Stimulated activated naive CD8-positive, alpha-beta T cell treated with anti-CD3 and anti-CD28 coated beads, Interleukin-15, Interleukin-2, amounts not matched to agents 100 ng/mL and 50 ng/mL, for 24 hours (primary cell): ENCODE results near the gene SLC10A6.

Experiments
- H3K27ac Mint-ChIP-seq: one replicate; pipeline ENCODE4 v1.8.0; 2021; ENCODE audit warnings: mild to moderate bottlenecking, mixed read lengths
- H3K27me3 Mint-ChIP-seq: one replicate; pipeline ENCODE4 v1.8.0; 2021; ENCODE audit warnings: mixed read lengths
- H3K36me3 Mint-ChIP-seq: one replicate; pipeline ENCODE4 v1.8.0; 2021; ENCODE audit warnings: low read depth, mixed read lengths
- H3K4me1 Mint-ChIP-seq: one replicate; pipeline ENCODE4 v1.8.0; 2021; ENCODE audit warnings: low read depth, mixed read lengths
- H3K4me3 Mint-ChIP-seq: one replicate; pipeline ENCODE4 v1.8.0; 2021; ENCODE audit warnings: mild to moderate bottlenecking, mixed read lengths
- H3K9me3 Mint-ChIP-seq: one replicate; pipeline ENCODE4 v1.8.0; 2021; ENCODE audit warnings: mixed read lengths

The SLC10A6 gene

DNA sequence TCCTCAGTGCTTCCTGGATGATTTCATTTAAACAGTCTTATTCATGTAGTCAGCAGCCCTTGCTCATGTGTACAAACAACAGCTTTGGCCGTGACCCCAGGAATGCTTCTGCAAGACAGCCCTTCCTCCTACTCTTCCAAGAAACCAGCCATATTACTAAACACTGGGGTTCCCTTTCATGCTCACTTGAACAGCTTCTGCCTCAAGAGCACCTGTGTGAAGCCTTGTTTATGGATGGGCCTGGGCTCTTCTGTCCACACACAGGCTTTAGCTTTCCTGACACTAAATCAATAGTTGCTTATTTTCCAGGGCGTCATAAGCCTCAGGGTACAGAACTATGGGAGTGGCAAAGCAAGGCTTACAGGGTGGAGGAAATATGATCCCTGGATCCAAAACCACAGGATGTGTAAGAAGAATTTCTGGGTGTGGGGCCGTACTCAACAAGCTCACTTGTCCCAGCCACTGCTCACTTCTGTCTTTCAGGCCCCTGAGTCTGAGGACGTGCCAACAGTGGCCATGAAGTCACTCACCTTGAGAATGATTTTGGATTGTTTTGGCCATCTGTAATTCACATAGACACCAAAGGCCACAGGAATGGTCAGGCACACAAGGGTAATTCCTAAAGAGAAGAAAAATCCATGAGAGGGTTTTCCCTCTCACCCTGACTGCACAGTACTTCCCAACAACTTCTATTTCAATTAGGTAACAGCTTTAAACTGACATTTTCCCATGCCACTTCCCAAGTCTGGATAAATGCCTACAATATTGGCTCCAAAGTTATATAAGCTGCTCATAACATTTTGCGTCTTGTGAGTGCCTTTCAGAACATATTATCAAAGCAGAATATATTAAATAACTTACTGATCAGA is 17.7 kb downstream of the SLC10A6 start:
- Mint-ChIP-seq H3K9me3 (no peaks in the 10 kb centered on the region), H3K36me3 (no peaks in the 10 kb centered on the region), H3K4me3 (no peak overlapping the region), H3K4me1 (no peaks in the 10 kb centered on the region), H3K27ac (no peak overlapping the region), H3K27me3 (no peaks in the 10 kb centered on the region)

DNA sequence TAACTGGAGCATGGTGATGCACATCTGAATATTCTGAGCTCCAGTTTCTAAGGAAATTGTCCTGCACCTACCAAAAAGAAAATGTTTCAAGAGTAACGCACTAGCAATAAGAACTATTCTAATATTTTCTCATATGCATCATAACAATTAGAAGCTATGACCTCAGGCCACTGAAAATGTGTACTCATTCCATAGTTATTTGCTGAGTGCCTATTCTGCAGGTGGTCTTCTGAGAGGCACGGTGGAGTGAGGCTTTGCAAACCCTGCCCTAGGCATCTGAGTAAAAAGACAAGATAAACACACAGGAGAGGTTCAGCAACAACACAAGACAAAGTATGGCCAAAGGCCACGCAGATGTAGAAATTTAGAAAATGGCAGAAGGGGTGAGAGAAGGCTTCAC is 23.7 kb downstream of the SLC10A6 start:
- H3K4me1 Mint-ChIP-seq = no peaks in the 10 kb centered on the region
- H3K9me3 Mint-ChIP-seq = no peaks in the 10 kb centered on the region
- no peak overlapping the region for H3K27ac Mint-ChIP-seq
- no peak overlapping the region for H3K4me3 Mint-ChIP-seq
- H3K27me3 Mint-ChIP-seq = no peaks in the 10 kb centered on the region
- H3K36me3 Mint-ChIP-seq = no peaks in the 10 kb centered on the region

DNA sequence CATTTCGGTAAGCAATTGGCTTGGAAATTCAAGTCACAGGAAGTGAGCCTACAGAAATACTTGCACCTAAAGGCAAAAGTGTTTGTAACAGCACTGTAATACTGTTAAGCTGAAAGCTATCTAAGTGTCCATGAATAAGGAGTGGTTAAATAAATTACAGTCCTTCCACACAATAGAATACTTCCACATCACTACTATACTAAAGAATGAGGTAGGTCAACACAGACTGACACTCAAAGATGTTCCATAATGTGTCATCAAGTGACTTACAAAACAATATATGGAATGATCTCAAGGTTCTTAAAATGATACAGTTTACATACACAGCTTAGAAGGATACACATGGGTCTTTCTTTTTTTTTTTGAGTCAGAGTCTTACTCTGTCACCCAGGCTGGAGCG is 27.0 kb downstream of the SLC10A6 start:
- H3K36me3 Mint-ChIP-seq = no peaks in the 10 kb centered on the region
- no peak overlapping the region for H3K4me3 Mint-ChIP-seq
- no peaks in the 10 kb centered on the region for H3K27me3 Mint-ChIP-seq
- H3K4me1 Mint-ChIP-seq = no peaks in the 10 kb centered on the region
- H3K27ac Mint-ChIP-seq = no peak overlapping the region
- no peaks in the 10 kb centered on the region for H3K9me3 Mint-ChIP-seq

DNA sequence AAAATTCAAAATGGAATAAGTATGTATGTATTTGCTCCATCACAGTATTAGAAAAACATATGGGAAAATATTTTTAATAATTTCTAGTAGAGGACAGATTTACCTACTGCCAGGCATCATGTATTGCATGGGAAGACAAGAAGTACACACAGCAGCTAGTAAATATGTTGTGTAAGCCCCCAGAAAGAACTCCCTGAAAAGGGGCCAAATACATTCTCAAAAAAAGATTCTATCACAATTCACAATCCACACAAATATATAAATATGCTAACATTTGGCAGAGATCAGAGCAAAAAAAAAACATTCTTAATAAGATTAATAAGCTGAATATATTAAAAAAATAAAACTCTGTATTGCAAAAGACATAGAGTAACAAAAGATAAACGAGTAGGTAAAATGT is 28.0 kb downstream of the SLC10A6 start:
- H3K9me3 Mint-ChIP-seq = no peaks in the 10 kb centered on the region
- no peak overlapping the region for H3K4me3 Mint-ChIP-seq
- H3K4me1 Mint-ChIP-seq = no peaks in the 10 kb centered on the region
- H3K36me3 Mint-ChIP-seq = no peaks in the 10 kb centered on the region
- no peaks in the 10 kb centered on the region for H3K27me3 Mint-ChIP-seq
- H3K27ac Mint-ChIP-seq = no peak overlapping the region

DNA sequence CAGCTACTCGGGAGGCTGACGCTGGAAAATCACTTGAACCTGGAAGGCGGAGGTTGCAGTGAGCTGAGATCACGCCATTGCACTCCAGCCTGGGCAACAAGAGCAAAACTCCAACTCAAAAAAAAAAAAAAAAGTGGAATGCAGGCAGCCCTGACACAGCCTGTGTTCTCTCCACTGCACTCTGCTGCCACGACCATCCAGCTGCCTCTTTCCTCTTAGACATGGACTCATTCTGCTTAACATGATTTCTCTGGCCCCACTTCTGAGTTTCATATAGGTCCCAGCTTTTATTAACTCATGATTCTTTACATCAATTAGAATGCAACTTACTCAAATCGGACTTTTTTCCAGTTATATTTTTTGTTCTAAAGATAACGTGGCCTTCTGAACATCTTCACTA is 29.6 kb downstream of the SLC10A6 start:
- Mint-ChIP-seq H3K4me1 (no peaks in the 10 kb centered on the region), H3K4me3 (no peak overlapping the region), H3K27ac (no peak overlapping the region), H3K36me3 (no peaks in the 10 kb centered on the region), H3K9me3 (peaks cover 8% of the 10 kb centered on the region), H3K27me3 (no peaks in the 10 kb centered on the region)

DNA sequence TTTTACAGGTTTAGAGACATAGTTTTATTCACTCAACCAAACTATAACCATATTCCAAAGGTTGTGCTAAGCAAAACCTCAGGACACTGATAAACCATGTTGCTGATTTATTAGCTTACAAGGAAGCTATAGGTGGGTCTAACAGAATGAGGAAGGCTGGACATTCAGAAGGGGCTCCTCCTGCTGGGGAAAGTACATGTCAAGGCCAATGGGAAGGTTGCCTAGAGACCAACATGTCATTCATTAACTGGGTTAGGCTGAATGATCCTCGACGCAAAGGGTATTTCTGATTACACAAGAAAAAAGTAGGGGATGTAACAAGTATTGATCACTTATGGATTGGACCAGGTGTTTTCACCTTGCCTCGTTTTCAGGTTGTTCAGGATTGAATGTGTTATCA is 30.3 kb downstream of the SLC10A6 start:
- Mint-ChIP-seq H3K27ac (no peak overlapping the region), H3K36me3 (no peaks in the 10 kb centered on the region), H3K9me3 (peaks cover 8% of the 10 kb centered on the region), H3K4me3 (no peak overlapping the region), H3K27me3 (no peaks in the 10 kb centered on the region), H3K4me1 (no peaks in the 10 kb centered on the region)

DNA sequence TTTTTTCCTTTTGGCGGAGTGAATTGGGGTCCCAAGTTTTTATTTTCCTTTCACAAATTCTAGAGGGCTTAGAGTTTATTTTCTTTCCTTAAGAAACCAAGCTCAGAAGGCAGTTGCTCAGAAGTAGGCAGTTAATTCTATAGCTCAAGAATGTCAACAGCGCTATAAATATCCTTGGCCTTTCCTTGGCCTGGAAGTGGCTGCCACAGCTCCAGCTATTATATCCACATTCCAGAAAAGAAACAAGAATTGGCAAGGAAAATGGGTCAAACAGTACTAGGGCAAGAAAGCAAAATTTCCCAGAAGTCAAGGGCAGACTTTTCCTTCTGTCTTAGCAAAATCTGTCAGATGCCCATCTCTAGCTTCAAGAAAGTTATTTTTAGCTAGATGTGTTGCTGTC is 31.0 kb downstream of the SLC10A6 start:
- Mint-ChIP-seq H3K9me3 (peaks cover 8% of the 10 kb centered on the region), H3K36me3 (no peaks in the 10 kb centered on the region), H3K27ac (no peak overlapping the region), H3K27me3 (no peaks in the 10 kb centered on the region), H3K4me1 (no peaks in the 10 kb centered on the region), H3K4me3 (no peak overlapping the region)

DNA sequence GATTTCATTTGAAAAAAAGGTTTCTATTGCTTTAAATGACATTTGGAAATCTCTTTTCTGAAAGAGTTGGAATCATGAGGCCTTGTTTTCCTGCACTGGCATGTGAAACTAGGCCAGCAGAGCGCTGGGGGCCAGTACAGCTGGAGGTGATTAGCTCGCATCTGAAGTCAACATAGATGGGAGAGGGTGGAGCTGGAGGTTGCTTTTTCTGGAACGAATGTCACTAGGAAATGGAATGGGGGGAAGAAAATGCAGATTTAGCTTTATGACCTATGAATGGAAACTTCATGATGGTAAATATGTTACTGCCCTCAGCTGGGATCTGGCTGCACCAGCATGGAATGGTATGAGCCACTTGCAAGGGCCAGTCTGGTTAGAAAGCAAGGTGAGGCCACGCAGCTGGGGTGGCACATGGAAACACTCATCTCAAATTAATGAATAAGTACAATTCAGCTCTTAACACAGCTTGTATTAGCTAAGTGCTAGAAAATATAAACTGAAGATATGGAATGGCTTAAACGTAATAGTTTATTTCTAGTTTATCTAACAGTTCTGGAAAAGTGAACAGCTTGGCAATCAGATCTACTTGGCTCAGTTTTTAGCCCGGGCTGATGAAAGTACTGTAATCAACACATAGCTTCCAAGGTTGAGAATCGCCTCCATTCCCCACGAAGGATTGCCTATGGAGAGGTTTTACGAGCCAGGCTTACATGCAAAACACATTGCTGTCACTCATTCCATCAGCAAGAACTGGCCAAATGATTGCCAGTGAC is 32.5 kb downstream of the SLC10A6 start:
- no peaks in the 10 kb centered on the region for H3K4me1 Mint-ChIP-seq
- H3K27ac Mint-ChIP-seq = no peak overlapping the region
- peaks cover 8% of the 10 kb centered on the region for H3K9me3 Mint-ChIP-seq
- H3K4me3 Mint-ChIP-seq = no peak overlapping the region
- H3K27me3 Mint-ChIP-seq = no peaks in the 10 kb centered on the region
- no peaks in the 10 kb centered on the region for H3K36me3 Mint-ChIP-seq

DNA sequence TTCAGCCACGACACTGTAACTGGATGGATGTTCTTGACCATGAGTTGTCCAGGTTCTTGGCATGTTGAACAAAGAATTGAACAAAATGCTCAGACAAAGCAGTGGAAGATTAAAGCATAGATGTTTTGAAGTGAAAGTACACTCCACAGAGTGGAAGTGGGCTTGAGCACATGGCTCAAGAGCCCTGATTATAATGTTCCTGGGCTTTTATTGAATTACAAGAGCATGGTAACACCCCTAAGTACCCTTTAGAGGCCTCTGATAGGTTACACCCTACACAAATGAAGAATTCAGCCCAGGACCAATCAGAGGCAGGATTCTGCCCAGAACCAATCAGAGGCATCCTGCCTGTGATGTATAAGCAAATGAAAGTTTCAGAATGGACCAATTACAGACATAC is 33.5 kb downstream of the SLC10A6 start:
- no peaks in the 10 kb centered on the region for H3K36me3 Mint-ChIP-seq
- H3K27ac Mint-ChIP-seq = no peak overlapping the region
- H3K9me3 Mint-ChIP-seq = peaks cover 8% of the 10 kb centered on the region
- no peak overlapping the region for H3K4me3 Mint-ChIP-seq
- no peaks in the 10 kb centered on the region for H3K27me3 Mint-ChIP-seq
- H3K4me1 Mint-ChIP-seq = no peaks in the 10 kb centered on the region

DNA sequence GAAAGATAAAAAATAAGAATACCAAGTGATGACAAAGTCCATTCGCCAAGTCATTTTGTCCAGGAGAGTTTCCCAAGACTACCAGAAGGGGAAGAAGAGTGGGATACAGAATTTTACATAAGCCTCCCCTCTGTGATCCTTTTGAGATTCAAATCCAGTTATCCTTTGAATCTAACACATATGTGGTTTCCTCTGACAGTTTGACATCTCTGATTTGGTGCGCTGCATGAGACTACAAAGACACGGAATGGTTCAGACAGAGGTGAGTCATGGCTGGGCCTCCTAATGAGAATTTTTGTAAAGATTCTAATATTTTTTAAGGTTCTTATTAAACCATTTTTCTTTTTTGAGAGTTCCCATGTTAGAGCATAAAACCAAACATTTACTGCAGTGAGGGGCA is 38.3 kb downstream of the SLC10A6 start:
- Mint-ChIP-seq H3K27me3 (no peaks in the 10 kb centered on the region), H3K27ac (no peak overlapping the region), H3K4me3 (no peak overlapping the region), H3K9me3 (peaks cover 8% of the 10 kb centered on the region), H3K4me1 (no peaks in the 10 kb centered on the region), H3K36me3 (no peaks in the 10 kb centered on the region)

DNA sequence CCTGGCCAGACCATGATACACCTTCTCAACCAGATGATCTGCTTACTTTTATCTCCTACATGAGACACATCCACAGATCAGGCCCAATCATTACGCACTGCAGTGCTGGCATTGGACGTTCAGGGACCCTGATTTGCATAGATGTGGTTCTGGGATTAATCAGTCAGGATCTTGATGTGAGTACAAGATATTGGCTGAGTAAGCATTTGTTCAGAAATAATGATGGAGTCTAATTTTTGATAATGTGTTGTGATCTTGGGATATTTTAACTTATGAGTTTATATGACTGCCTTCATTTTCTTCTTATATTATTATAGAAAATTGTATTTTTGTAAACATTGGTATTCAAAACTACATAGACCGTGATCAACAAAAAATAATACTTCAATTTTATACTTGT is 39.4 kb downstream of the SLC10A6 start:
- Mint-ChIP-seq H3K4me1 (no peaks in the 10 kb centered on the region), H3K36me3 (no peaks in the 10 kb centered on the region), H3K9me3 (no peaks in the 10 kb centered on the region), H3K27me3 (no peaks in the 10 kb centered on the region), H3K4me3 (no peak overlapping the region), H3K27ac (no peak overlapping the region)

DNA sequence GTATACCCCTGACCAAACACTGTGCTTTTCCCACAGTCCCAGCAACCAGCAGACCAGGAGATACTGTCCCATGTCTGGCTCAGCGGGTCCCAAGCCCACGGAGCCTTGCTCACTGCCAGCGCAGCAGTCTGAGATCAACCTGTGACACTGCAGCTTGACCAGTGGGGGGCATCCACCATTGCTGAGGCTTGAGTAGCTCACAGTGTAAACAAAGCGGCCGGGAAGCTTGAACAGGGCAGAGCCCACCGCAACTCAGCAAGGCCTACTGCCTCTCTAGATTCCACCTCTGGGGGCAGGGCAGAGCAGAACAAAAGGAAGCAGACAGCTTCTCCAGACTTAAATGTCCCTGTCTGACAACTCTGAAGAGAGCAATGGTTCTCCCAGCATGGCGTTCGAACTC is 58.1 kb downstream of the SLC10A6 start:
- no peak overlapping the region for H3K4me3 Mint-ChIP-seq
- H3K9me3 Mint-ChIP-seq = peaks cover 4% of the 10 kb centered on the region
- no peaks in the 10 kb centered on the region for H3K27me3 Mint-ChIP-seq
- no peak overlapping the region for H3K27ac Mint-ChIP-seq
- no peaks in the 10 kb centered on the region for H3K4me1 Mint-ChIP-seq
- H3K36me3 Mint-ChIP-seq = no peaks in the 10 kb centered on the region

DNA sequence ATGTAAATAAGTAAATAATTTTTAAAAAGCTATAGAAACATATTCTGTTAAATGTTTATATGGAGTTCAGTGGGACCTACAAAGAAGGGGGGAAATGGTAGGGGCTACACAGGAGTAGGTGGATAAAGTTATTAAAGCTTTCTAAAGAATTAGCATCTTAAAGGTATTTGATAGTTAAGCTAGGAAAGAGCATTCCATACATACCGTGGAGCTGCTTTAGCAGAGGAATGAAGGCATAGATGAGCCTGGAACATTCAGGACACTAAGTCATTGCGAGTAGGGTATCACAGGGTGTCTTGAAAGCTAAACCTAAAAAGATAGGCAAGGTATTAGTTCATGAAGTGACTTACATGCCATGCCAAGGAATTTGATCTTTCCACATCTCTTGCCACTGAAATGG is 60.4 kb downstream of the SLC10A6 start:
- Mint-ChIP-seq H3K9me3 (peaks cover 4% of the 10 kb centered on the region), H3K27me3 (no peaks in the 10 kb centered on the region), H3K27ac (no peak overlapping the region), H3K36me3 (no peaks in the 10 kb centered on the region), H3K4me3 (no peak overlapping the region), H3K4me1 (no peaks in the 10 kb centered on the region)

DNA sequence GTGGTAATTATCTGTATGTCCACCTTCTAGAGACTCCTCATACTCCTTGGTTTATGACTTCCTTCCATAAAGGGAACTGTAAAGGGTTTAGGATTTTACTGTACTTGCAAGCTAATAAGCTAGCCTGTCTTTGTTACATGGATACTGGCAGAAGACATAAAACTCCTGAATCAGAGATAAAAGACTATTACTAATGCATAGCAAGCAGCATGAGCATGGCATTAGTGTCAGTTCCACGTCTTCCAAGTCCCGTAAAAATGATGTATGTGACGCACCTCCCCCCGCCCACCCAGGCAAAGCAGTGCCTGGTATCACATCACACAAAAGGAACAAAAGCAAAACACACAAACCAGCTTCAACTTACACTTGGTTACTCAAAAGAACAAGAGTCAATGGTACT is 71.0 kb downstream of the SLC10A6 start:
- no peak overlapping the region for H3K27ac Mint-ChIP-seq
- no peaks in the 10 kb centered on the region for H3K36me3 Mint-ChIP-seq

DNA sequence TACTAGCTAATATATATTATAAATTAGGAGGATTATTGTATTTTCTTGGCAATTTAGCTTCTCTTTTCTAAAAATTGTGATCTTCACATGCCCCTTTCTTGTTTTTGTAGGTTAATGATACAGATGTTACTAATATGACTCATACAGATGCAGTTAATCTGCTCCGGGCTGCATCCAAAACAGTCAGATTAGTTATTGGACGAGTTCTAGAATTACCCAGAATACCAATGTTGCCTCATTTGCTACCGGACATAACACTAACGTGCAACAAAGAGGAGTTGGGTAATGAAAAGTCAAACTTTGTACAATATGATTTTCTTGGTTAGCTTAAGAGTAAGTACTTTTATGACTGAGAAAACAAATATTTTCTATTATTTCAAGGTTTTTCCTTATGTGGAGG is 74.1 kb downstream of the SLC10A6 start:
- no peaks in the 10 kb centered on the region for H3K27me3 Mint-ChIP-seq
- no peaks in the 10 kb centered on the region for H3K9me3 Mint-ChIP-seq
- no peak overlapping the region for H3K27ac Mint-ChIP-seq
- no peaks in the 10 kb centered on the region for H3K4me1 Mint-ChIP-seq
- no peak overlapping the region for H3K4me3 Mint-ChIP-seq
- no peaks in the 10 kb centered on the region for H3K36me3 Mint-ChIP-seq

More for the DNA sequence above, 71.0 kb downstream of the SLC10A6 start:
- H3K27me3 Mint-ChIP-seq = no peaks in the 10 kb centered on the region
- H3K4me3 Mint-ChIP-seq = no peak overlapping the region
- no peaks in the 10 kb centered on the region for H3K4me1 Mint-ChIP-seq
- H3K9me3 Mint-ChIP-seq = no peaks in the 10 kb centered on the region
